GM23248 (cell line): ENCODE data around the gene RAB4A. TPM values are rescaled to one million over a fixed set of nuclear protein-coding genes. Genes with fewer than 3 reads are reported as not detected.
A peak's percentile ranks its signal among the peaks of the same experiment; 100 is the strongest.

Experiments used
- DNase-seq: peaks from one replicate; pipeline ENCODE4 v3.0.0-alpha.2; 2015
- H2AFZ ChIP-seq: fragments of 200-600 bp; sonication (generic); 2 replicates; pipeline ENCODE4 v1.6.1; 2016; ENCODE audit warnings: antibody characterized with exemption
- H3F3A ChIP-seq: fragments of 200-600 bp; sonication (generic); 2 replicates; pipeline ENCODE4 v1.6.1; 2016; ENCODE audit warnings: mild to moderate bottlenecking, antibody characterized with exemption, mixed run types; ENCODE audit not compliant: insufficient read depth
- H3K27ac ChIP-seq: fragments of 200-600 bp; sonication (generic); 2 replicates; pipeline ENCODE4 v1.5.1; 2016; ENCODE audit warnings: mild to moderate bottlenecking
- H3K27me3 ChIP-seq: fragments of 200-600 bp; sonication (generic); replicated peaks from 2 replicates; pipeline ENCODE4 v1.6.1; 2016; ENCODE audit warnings: mild to moderate bottlenecking; ENCODE audit not compliant: insufficient read depth
- H3K36me3 ChIP-seq: fragments of 200-600 bp; sonication (generic); 2 replicates; pipeline ENCODE4 v1.6.1; 2016; ENCODE audit warnings: low read depth, mild to moderate bottlenecking
- H3K4me1 ChIP-seq: fragments of 200-600 bp; sonication (generic); 2 replicates; pipeline ENCODE4 v1.6.1; 2016; ENCODE audit warnings: mild to moderate bottlenecking; ENCODE audit not compliant: insufficient read depth
- H3K4me2 ChIP-seq: fragments of 200-600 bp; sonication (generic); one replicate; pipeline ENCODE4 v1.6.1; 2016; ENCODE audit warnings: mild to moderate bottlenecking; ENCODE audit not compliant: unreplicated experiment
- H3K4me3 ChIP-seq: fragments of 200-600 bp; sonication (generic); 2 replicates; pipeline ENCODE4 v1.5.1; 2016; ENCODE audit warnings: mild to moderate bottlenecking
- H3K79me2 ChIP-seq: fragments of 200-600 bp; sonication (generic); 2 replicates; pipeline ENCODE4 v1.6.1; 2016; ENCODE audit warnings: mild to moderate bottlenecking; ENCODE audit not compliant: insufficient read depth
- H3K9ac ChIP-seq: fragments of 200-600 bp; sonication (generic); 2 replicates; pipeline ENCODE4 v1.6.1; 2016; ENCODE audit warnings: mild to moderate bottlenecking
- H3K9me2 ChIP-seq: fragments of 200-600 bp; sonication (generic); 2 replicates; pipeline ENCODE4 v1.6.1; 2016; ENCODE audit warnings: mixed run types, mild to moderate bottlenecking, moderate library complexity; ENCODE audit not compliant: insufficient read depth
- H3K9me3 ChIP-seq: fragments of 200-600 bp; sonication (generic); one replicate; pipeline ENCODE4 v1.6.1; 2017; ENCODE audit warnings: low read depth
- H4K20me1 ChIP-seq: fragments of 200-600 bp; sonication (generic); 2 replicates; pipeline ENCODE4 v1.6.0; 2016; ENCODE audit not compliant: insufficient read depth
- EZH2 ChIP-seq: fragments of 200-600 bp; sonication (generic); IDR thresholded peaks from 2 replicates; pipeline ENCODE4 v1.6.1; 2018; ENCODE audit warnings: antibody characterized with exemption, mild to moderate bottlenecking; ENCODE audit not compliant: insufficient read depth, poor library complexity, severe bottlenecking
- EZH2phosphoT487 ChIP-seq: fragments of 200-600 bp; sonication (generic); IDR thresholded peaks from 2 replicates; pipeline ENCODE4 v1.6.1; 2018; ENCODE audit warnings: antibody characterized with exemption, moderate library complexity, mild to moderate bottlenecking, low read depth; ENCODE audit not compliant: insufficient read depth
- WGBS, 2 experiments: methylation state at CpG; one replicate each; pipeline ENCODE4 v1.1.6; 2015 to 2017; ENCODE audit warnings: low lambda C conversion rate in 2 of 2, low coverage in 1 of 2; ENCODE audit errors: missing lambda C conversion rate in 2 of 2; 5-methylcytosine and 5-hydroxymethylcytosine counted together
- in situ Hi-C: fragments of 300-500 bp; cut with MboI; formaldehyde crosslinking; loops from 2 replicates; pipeline ENCODE4 v1.15.0; 2020
- polyA plus RNA-seq: library from polyadenylated mRNA; unstranded; fragments of >200 nt; fragmentation: Nextera tagmentation; extraction: Ambion mirVana; gene quantifications from 2 replicates; pipeline ENCODE4 v1.2.1, GENCODE V29; 2016
- total RNA-seq: library from RNA; depleted of rRNA; stranded (reverse); fragments of >200 nt; shearing (Covaris generic); gene quantifications from 2 replicates; pipeline ENCODE4 v1.2.3, GENCODE V29; 2014

Gene RAB4A
- total and polyA plus RNA-seq, 2 experiments from 2014 or later, result 43.4 to 47.2 TPM

- peak; percentile 16 for DNase-seq
Measured at GRCh38 chr1:229344937-229345684, 74.2 kb downstream of the RAB4A start.

GRCh38 chr1:229347528-229347927 is 76.6 kb downstream of the RAB4A start:
- in situ Hi-C loops, result no loop called here
- Histone ChIP-seq H3K4me1 (no peaks in the 10 kb centered on the region), H3K27me3 (peaks cover 7% of the 10 kb centered on the region; the same call in 1 of the 2 replicates), H3K9me3 (no peaks in the 10 kb centered on the region), H4K20me1 (no peaks in the 10 kb centered on the region), H2AFZ (no peak overlapping the region), H3K9ac (no peak overlapping the region), H3F3A (no peaks in the 10 kb centered on the region), H3K9me2 (no peaks in the 10 kb centered on the region), H3K79me2 (no peaks in the 10 kb centered on the region), H3K36me3 (no peaks in the 10 kb centered on the region), H3K4me2 (no peak overlapping the region), H3K4me3 (no peak overlapping the region), H3K27ac (no peak overlapping the region)
- DNase-seq, result no peak
- TF ChIP-seq EZH2phosphoT487, result no peak
- TF ChIP-seq EZH2, result no peak
- 34 to 37% methylated on average over 3 of the region's 3 CpGs for WGBS, 2 experiments

More at GRCh38 chr1:229344937-229345684, 74.2 kb downstream of the RAB4A start:
- Histone ChIP-seq H3K9me3 (no peaks in the 10 kb centered on the region), H2AFZ (no peak overlapping the region), H3K4me2 (no peak overlapping the region), H3K4me1 (0 out of 2 replicates have a peak, but pooled peaks cover 3% of the 10 kb centered on the region), H3F3A (no peaks in the 10 kb centered on the region), H3K79me2 (peaks cover 14% of the 10 kb centered on the region), H3K4me3 (no peak overlapping the region), H3K9ac (no peak overlapping the region), H4K20me1 (no peaks in the 10 kb centered on the region), H3K9me2 (no peaks in the 10 kb centered on the region), H3K27ac (no peak overlapping the region), H3K27me3 (0 out of 2 replicates have a peak, but pooled peaks cover 4% of the 10 kb centered on the region), H3K36me3 (no peaks in the 10 kb centered on the region)
- TF ChIP-seq EZH2 (no peak), EZH2phosphoT487 (no peak)
- WGBS, 2 experiments, result 48 to 51% methylated on average over 8 of the region's 8 CpGs
- in situ Hi-C loops, result no loop called here

DNA sequence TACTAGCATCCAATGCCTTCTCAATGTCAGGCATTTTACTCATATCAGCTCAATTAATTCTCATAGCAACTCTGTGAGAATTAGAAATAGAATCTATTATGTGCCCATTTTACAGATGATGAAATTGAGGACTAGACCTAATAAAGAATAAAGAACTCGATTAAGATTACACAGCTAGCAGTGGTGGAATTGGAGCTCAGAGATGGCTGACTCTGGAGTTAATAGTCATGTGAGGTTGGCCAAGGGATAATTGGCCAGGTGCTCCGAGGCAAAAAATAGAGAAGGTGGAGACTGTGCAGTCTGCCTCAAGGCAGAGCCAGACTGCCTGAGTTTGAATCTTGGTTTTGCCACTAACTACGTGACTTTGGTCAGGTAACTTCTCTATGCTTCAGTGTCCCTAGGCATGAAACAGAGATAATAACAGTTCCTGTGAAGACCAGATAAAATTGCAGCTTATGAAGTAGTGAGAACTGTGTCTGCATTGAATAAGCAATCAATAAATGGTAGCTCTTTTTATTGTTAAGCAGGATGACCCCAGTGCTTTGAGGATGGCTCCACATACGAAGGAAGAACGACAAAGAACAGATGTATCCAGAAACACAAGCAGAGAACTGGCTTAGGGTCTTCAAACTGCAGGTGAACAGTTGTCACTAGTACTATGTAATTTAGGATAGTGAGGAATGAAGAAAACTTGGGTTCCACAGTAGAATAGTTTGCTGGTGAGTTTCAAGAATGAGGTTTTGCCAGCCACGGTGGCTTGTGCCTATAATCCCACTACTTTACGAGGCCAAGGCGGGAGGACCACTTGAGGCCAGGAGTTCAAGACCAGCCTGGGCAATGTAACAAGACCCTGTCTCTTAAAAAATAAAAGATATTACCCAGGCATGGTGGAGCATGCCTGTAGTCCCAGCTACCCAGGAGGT is 78.8 kb downstream of the RAB4A start:
- WGBS, 2 experiments, result 63 to 67% methylated on average over 8 of the region's 8 CpGs

GRCh38 chr1:229352975-229353374 is 82.1 kb downstream of the RAB4A start:
- no peaks in the 10 kb centered on the region for H3K36me3 ChIP-seq
- H3K27ac ChIP-seq, result no peak overlapping the region
- in situ Hi-C loops, result no loop called here
- no peak overlapping the region for H3K9ac ChIP-seq
- WGBS, 2 experiments, result 18 to 22% methylated on average over 2 of the region's 2 CpGs
- H3K79me2 ChIP-seq, result no peaks in the 10 kb centered on the region
- no peaks in the 10 kb centered on the region for H3K9me3 ChIP-seq
- DNase-seq, result no peak
- no peaks in the 10 kb centered on the region for H3F3A ChIP-seq
- no peaks in the 10 kb centered on the region for H4K20me1 ChIP-seq
- H2AFZ ChIP-seq, result no peak overlapping the region
- no peak for TF ChIP-seq EZH2
- TF ChIP-seq EZH2phosphoT487, result no peak
- H3K27me3 ChIP-seq, result peaks cover 16% of the 10 kb centered on the region
- no peak overlapping the region for H3K4me3 ChIP-seq
- no peaks in the 10 kb centered on the region for H3K9me2 ChIP-seq
- H3K4me2 ChIP-seq, result no peak overlapping the region
- H3K4me1 ChIP-seq, result no peaks in the 10 kb centered on the region

More for the DNA sequence above, 78.8 kb downstream of the RAB4A start:
- no peak for DNase-seq
- Histone ChIP-seq H3F3A (no peaks in the 10 kb centered on the region), H3K4me2 (no peak overlapping the region), H4K20me1 (no peaks in the 10 kb centered on the region), H3K36me3 (no peaks in the 10 kb centered on the region), H3K9me2 (no peaks in the 10 kb centered on the region), H3K4me1 (no peaks in the 10 kb centered on the region), H3K9ac (no peak overlapping the region), H3K79me2 (no peaks in the 10 kb centered on the region), H2AFZ (no peak overlapping the region), H3K9me3 (no peaks in the 10 kb centered on the region), H3K27me3 (peaks cover 12% of the 10 kb centered on the region; the same call in 1 of the 2 replicates), H3K27ac (no peak overlapping the region), H3K4me3 (no peak overlapping the region)
- TF ChIP-seq EZH2 (no peak), EZH2phosphoT487 (no peak)
- in situ Hi-C loops, result no loop called here
